GM23338 (cell line): ENCODE data around the gene FAM13A. TPM values are rescaled to one million over a fixed set of nuclear protein-coding genes. Genes with fewer than 3 reads are reported as not detected.

Experiments
- EZH2 ChIP-seq: fragments of 200-600 bp; sonication (generic); IDR thresholded peaks from one replicate; pipeline ENCODE4 v1.8.0; 2017; ENCODE audit warnings: antibody characterized with exemption, mild to moderate bottlenecking, low read depth; ENCODE audit not compliant: unreplicated experiment
- EZH2phosphoT487 ChIP-seq: fragments of 200-600 bp; sonication (generic); IDR thresholded peaks from one replicate; pipeline ENCODE4 v1.8.1; 2018; ENCODE audit warnings: antibody characterized with exemption; ENCODE audit not compliant: unreplicated experiment
- NANOG ChIP-seq: IDR thresholded peaks from 2 replicates; pipeline ENCODE4 v1.6.1; 2016; ENCODE audit warnings: antibody characterized with exemption, borderline replicate concordance
- POLR2AphosphoS5 ChIP-seq: IDR thresholded peaks from 2 replicates; pipeline ENCODE4 v1.6.1; 2016; ENCODE audit warnings: antibody characterized with exemption, low read depth
- STAT1 ChIP-seq: IDR thresholded peaks from one replicate; pipeline ENCODE4 v1.6.1; 2016; ENCODE audit warnings: antibody characterized with exemption; ENCODE audit not compliant: unreplicated experiment
- polyA plus RNA-seq: library from polyadenylated mRNA; unstranded; fragments of >200 nt; fragmentation: Nextera tagmentation; extraction: Ambion mirVana; gene quantifications from 2 replicates; pipeline ENCODE4 v1.2.1, GENCODE V29; 2016
- total RNA-seq: library from RNA; depleted of rRNA; stranded (reverse); fragments of >200 nt; shearing (Covaris generic); gene quantifications from 2 replicates; pipeline ENCODE4 v1.2.3, GENCODE V29; 2014
- TF ChIP-seq, protein P1 (sequence below): fragments of 250-450 bp; sonication (Bioruptor Pico); IDR thresholded peaks from 2 replicates; pipeline ENCODE4 v1.5.0; 2020; ENCODE audit warnings: mild to moderate bottlenecking, moderate library complexity
- TF ChIP-seq, protein P2 (sequence below): IDR thresholded peaks from one replicate; pipeline ENCODE4 v1.6.1; 2018; ENCODE audit warnings: antibody characterized with exemption; ENCODE audit not compliant: unreplicated experiment

The FAM13A gene
- total and polyA plus RNA-seq, 2 experiments from 2014 or later, result 13.9 to 28.4 TPM

DNA sequence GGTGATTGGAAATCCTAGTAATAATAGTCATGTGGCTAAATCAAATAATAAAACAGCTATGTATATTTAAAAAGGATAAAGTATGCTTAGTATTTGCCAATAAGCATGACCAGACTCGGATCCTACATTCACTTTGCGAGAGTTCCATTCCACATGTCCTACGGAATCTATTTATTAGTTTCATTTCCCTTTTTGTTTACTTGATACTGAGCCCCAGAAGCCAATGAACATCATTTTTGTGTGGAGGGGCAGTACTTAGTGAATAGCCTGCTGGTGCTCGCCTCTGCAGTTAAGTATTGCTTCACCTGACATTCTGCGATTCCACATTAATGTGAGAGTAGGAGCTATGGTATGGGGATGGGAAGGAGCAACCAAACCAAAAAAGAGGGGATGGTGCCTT, 300.8 kb downstream of the FAM13A start (continued):
- TF ChIP-seq, protein P1, sequence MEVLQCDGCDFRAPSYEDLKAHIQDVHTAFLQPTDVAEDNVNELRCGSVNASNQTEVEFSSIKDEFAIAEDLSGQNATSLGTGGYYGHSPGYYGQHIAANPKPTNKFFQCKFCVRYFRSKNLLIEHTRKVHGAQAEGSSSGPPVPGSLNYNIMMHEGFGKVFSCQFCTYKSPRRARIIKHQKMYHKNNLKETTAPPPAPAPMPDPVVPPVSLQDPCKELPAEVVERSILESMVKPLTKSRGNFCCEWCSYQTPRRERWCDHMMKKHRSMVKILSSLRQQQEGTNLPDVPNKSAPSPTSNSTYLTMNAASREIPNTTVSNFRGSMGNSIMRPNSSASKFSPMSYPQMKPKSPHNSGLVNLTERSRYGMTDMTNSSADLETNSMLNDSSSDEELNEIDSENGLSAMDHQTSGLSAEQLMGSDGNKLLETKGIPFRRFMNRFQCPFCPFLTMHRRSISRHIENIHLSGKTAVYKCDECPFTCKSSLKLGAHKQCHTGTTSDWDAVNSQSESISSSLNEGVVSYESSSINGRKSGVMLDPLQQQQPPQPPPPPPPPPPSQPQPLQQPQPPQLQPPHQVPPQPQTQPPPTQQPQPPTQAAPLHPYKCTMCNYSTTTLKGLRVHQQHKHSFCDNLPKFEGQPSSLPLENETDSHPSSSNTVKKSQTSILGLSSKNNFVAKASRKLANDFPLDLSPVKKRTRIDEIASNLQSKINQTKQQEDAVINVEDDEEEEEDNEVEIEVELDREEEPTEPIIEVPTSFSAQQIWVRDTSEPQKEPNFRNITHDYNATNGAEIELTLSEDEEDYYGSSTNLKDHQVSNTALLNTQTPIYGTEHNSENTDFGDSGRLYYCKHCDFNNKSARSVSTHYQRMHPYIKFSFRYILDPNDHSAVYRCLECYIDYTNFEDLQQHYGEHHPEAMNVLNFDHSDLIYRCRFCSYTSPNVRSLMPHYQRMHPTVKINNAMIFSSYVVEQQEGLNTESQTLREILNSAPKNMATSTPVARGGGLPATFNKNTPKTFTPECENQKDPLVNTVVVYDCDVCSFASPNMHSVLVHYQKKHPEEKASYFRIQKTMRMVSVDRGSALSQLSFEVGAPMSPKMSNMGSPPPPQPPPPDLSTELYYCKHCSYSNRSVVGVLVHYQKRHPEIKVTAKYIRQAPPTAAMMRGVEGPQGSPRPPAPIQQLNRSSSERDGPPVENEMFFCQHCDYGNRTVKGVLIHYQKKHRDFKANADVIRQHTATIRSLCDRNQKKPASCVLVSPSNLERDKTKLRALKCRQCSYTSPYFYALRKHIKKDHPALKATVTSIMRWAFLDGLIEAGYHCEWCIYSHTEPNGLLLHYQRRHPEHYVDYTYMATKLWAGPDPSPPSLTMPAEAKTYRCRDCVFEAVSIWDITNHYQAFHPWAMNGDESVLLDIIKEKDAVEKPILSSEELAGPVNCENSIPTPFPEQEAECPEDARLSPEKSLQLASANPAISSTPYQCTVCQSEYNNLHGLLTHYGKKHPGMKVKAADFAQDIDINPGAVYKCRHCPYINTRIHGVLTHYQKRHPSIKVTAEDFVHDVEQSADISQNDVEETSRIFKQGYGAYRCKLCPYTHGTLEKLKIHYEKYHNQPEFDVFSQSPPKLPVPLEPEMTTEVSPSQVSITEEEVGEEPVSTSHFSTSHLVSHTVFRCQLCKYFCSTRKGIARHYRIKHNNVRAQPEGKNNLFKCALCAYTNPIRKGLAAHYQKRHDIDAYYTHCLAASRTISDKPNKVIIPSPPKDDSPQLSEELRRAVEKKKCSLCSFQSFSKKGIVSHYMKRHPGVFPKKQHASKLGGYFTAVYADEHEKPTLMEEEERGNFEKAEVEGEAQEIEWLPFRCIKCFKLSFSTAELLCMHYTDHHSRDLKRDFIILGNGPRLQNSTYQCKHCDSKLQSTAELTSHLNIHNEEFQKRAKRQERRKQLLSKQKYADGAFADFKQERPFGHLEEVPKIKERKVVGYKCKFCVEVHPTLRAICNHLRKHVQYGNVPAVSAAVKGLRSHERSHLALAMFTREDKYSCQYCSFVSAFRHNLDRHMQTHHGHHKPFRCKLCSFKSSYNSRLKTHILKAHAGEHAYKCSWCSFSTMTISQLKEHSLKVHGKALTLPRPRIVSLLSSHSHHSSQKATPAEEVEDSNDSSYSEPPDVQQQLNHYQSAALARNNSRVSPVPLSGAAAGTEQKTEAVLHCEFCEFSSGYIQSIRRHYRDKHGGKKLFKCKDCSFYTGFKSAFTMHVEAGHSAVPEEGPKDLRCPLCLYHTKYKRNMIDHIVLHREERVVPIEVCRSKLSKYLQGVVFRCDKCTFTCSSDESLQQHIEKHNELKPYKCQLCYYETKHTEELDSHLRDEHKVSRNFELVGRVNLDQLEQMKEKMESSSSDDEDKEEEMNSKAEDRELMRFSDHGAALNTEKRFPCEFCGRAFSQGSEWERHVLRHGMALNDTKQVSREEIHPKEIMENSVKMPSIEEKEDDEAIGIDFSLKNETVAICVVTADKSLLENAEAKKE, result no peak
- TF ChIP-seq EZH2, result no peak
- TF ChIP-seq, protein P2, sequence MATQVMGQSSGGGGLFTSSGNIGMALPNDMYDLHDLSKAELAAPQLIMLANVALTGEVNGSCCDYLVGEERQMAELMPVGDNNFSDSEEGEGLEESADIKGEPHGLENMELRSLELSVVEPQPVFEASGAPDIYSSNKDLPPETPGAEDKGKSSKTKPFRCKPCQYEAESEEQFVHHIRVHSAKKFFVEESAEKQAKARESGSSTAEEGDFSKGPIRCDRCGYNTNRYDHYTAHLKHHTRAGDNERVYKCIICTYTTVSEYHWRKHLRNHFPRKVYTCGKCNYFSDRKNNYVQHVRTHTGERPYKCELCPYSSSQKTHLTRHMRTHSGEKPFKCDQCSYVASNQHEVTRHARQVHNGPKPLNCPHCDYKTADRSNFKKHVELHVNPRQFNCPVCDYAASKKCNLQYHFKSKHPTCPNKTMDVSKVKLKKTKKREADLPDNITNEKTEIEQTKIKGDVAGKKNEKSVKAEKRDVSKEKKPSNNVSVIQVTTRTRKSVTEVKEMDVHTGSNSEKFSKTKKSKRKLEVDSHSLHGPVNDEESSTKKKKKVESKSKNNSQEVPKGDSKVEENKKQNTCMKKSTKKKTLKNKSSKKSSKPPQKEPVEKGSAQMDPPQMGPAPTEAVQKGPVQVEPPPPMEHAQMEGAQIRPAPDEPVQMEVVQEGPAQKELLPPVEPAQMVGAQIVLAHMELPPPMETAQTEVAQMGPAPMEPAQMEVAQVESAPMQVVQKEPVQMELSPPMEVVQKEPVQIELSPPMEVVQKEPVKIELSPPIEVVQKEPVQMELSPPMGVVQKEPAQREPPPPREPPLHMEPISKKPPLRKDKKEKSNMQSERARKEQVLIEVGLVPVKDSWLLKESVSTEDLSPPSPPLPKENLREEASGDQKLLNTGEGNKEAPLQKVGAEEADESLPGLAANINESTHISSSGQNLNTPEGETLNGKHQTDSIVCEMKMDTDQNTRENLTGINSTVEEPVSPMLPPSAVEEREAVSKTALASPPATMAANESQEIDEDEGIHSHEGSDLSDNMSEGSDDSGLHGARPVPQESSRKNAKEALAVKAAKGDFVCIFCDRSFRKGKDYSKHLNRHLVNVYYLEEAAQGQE, result no peak
- no peak for TF ChIP-seq STAT1
- TF ChIP-seq NANOG, result no peak
- TF ChIP-seq EZH2phosphoT487, result no peak
- TF ChIP-seq POLR2AphosphoS5, result no peak
